Natural killer cell (primary cell): ENCODE measurements around the gene OXCT2. TPM values are rescaled to one million over a fixed set of nuclear protein-coding genes. Genes with fewer than 3 reads are reported as not detected.
"Not testable (repeated sequence)": the region's sequence is repeated elsewhere in the genome, so short reads cannot be mapped to it uniquely, and the experiment has no call there.

Experiments used
- ATAC-seq, 3 donors: fragments of 150-1000 bp in 2 of 3; fragments of 200-7000 bp in 1 of 3; cut with Tn5 transposase; 1 replicate in 1 of 3; 2 replicates in 2 of 3; pipeline ENCODE4 v1.10.0; 2021; ENCODE audit warnings: mild to moderate bottlenecking in 2 of 3, moderate library complexity in 2 of 3
- DNase-seq, 2 donors: peaks; one replicate each; pipeline versions ENCODE4 v3.0.0 to v3.0.0-alpha.2; 2013 to 2021; ENCODE audit warnings: mixed read lengths in 1 of 2
- H3K27ac ChIP-seq: one replicate; pipeline ENCODE4 v1.5.1; 2013; ENCODE audit warnings: mild to moderate bottlenecking, low read length
- H3K27me3 ChIP-seq: one replicate; pipeline ENCODE4 v1.6.1; 2013; ENCODE audit warnings: low read length; ENCODE audit not compliant: control insufficient read depth, insufficient read depth
- H3K36me3 ChIP-seq: one replicate; pipeline ENCODE4 v1.6.1; 2013; ENCODE audit warnings: low read length; ENCODE audit not compliant: control insufficient read depth, insufficient read depth
- H3K4me1 ChIP-seq: one replicate; pipeline ENCODE4 v1.6.1; 2013; ENCODE audit warnings: low read length; ENCODE audit not compliant: control insufficient read depth, insufficient read depth
- H3K4me3 ChIP-seq: one replicate; pipeline ENCODE4 v1.5.1; 2013; ENCODE audit warnings: low read length
- H3K9me3 ChIP-seq: one replicate; pipeline ENCODE4 v1.6.1; 2013; ENCODE audit warnings: low read length; ENCODE audit not compliant: control insufficient read depth, insufficient read depth
- H3K27ac Mint-ChIP-seq, 2 donors: one replicate each; pipeline ENCODE4 v1.8.0; 2022; ENCODE audit warnings: mild to moderate bottlenecking in 2 of 2, mixed read lengths in 2 of 2, moderate library complexity in 1 of 2
- H3K27me3 Mint-ChIP-seq, 2 donors: one replicate each; pipeline ENCODE4 v1.8.0; 2022; ENCODE audit warnings: low read depth in 2 of 2, mixed read lengths in 2 of 2
- H3K36me3 Mint-ChIP-seq: one replicate; pipeline ENCODE4 v1.8.0; 2022; ENCODE audit warnings: mixed read lengths
- H3K4me1 Mint-ChIP-seq, 2 donors: one replicate each; pipeline ENCODE4 v1.8.0; 2022; ENCODE audit warnings: mixed read lengths in 2 of 2
- H3K4me3 Mint-ChIP-seq: one replicate; pipeline ENCODE4 v1.8.0; 2022; ENCODE audit warnings: mild to moderate bottlenecking, moderate library complexity, mixed read lengths
- H3K9me3 Mint-ChIP-seq, 2 donors: one replicate each; pipeline ENCODE4 v1.8.0; 2022; ENCODE audit warnings: mixed read lengths in 2 of 2
- CTCF ChIP-seq: fragments of 200-600 bp; IDR thresholded peaks from one replicate; pipeline ENCODE4 v1.8.0; 2022; ENCODE audit warnings: antibody characterized with exemption
- WGBS: methylation state at CpG from one replicate; pipeline ENCODE4 v1.1.7; 2013; ENCODE audit warnings: missing lambda C conversion rate; ENCODE audit not compliant: insufficient coverage; 5-methylcytosine and 5-hydroxymethylcytosine counted together
- intact Hi-C: fragments of 100-400 bp; cut with micrococcal nuclease; formaldehyde crosslinking; loops from one replicate; pipeline ENCODE4 v1.14.2; 2022
- total RNA-seq, 4 donors: library from RNA; stranded (reverse); fragments of 120-200 nt in 1 of 4; gene quantifications; one replicate each; pipeline versions ENCODE4 v1.2.3 to v1.2.4, GENCODE V29; 2013 to 2022

Gene OXCT2
- total RNA-seq, 3 donors from 2014 or later (not counting 1 experiment from before 2014, with no cell fraction given) = 0.42 to 2.2 (median 1.9) TPM

- Mint-ChIP-seq H3K36me3 (no peaks in the 10 kb centered on the region), H3K4me1 (peaks cover 9 to 10% of the 10 kb centered on the region in 2 donors), H3K27ac (peak overlapping the region; percentile 89 to 93), H3K4me3 (peak overlapping the region; percentile 83), H3K27me3 (no peaks in the 10 kb centered on the region), H3K9me3 (no peaks in the 10 kb centered on the region)
- Histone ChIP-seq H3K27me3 (no peaks in the 10 kb centered on the region), H3K9me3 (no peaks in the 10 kb centered on the region), H3K4me1 (peaks cover 10% of the 10 kb centered on the region), H3K36me3 (no peaks in the 10 kb centered on the region), H3K4me3 (peak overlapping the region; percentile 24), H3K27ac (peak overlapping the region; percentile 81)
- peak; percentile 94 for TF ChIP-seq CTCF
- peak; percentile 73 to 87 (median 74) for ATAC-seq
- peak; percentile 75 to 77 for DNase-seq
- 2% methylated on average over 7 of the region's 8 CpGs for WGBS
- intact Hi-C loops = loop anchor here (1.0 kb wide), 2 partner anchors 98 to 194 kb away; no protein-coding TSS in a partner anchor
These were observed 28.8 kb upstream of the OXCT2 start for GRCh38 chr1:39799770-39800470.

DNA sequence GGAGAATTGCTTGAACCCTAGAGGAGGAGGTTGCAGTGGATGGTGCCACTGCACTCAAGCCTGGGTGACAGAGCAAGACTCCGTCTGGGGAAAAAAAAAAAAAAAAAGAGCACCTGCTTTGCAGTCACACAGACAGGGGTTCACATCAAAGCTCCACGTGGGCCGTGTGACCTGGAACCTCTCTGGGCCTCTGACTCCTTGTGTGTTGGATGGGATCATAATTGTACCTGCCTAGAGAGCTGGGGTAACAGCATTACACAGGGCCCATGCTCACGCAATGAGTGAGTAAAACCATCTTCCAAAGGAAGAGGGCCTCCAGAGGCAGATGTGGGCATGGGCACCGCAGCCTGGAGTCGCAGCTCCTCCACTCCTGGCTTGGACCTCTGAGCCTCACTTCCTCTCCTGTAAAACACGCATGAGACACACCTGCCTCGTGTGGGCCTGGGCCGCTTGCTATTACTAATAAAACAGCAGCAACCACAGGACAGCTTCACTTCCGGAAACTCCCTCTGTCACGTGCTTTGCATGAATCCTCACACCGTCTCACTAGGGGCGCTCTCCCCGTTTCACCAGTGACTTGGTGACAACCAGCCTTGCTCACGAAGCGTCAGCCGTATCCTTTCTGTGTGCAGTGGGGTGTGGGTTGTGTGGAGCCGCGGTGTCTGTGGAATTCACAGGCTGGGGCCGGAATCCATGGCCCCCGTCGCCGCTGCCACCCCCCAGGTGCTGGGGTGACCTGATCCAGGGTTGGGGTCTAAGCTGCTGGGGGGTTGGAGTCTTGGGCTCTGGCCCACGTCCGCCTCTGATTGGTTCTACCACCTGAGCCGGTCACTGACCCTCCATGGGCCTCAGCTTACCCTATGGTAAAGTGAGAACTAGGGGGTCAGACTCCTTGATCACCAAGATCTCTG, 28.0 kb upstream of the OXCT2 start:
- Mint-ChIP-seq H3K4me1 (peaks cover 9 to 10% of the 10 kb centered on the region in 2 donors), H3K4me3 (peak overlapping the region; percentile 83), H3K27ac (peak overlapping the region; percentile 89 to 93)
- not testable (repeated sequence) for H3K27me3 Mint-ChIP-seq, H3K9me3 ChIP-seq, H3K9me3 Mint-ChIP-seq, H3K36me3 Mint-ChIP-seq, H3K27me3 ChIP-seq, H3K36me3 ChIP-seq
- peak overlapping the region; percentile 24 for H3K4me3 ChIP-seq
- WGBS = 35% methylated on average over 17 of the region's 26 CpGs
- H3K27ac ChIP-seq = peak overlapping the region; percentile 81
- DNase-seq (peak; percentile 82 to 95), ATAC-seq (peak; percentile 94 to 98 (median 97))
- intact Hi-C loops = loop anchor here (1.0 kb wide), 2 partner anchors 97 to 193 kb away; no protein-coding TSS in a partner anchor
- H3K4me1 ChIP-seq = peaks cover 10% of the 10 kb centered on the region

DNA sequence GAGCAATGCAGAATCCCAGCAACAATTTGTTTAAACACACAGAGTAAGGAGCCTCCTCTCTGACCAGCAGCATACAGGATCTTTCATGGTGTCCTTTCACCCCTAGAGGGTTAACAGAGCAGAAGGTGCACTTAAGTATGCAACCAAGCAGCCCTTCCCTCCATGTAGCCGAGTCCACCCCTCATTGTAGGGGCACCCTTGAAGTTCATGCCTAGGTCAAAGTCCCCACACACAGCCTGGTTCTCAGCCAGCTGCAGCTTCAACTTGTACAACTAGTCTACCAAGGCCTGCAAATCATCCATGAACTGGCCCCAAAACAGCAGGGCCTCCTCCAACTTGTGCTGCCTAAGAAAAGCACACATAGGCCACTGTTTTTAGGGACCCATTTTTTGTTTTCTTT, 24.5 kb upstream of the OXCT2 start:
- whole genome bisulfite sequencing = 65% methylated on average over 1 of the region's 1 CpG
- Histone ChIP-seq H3K4me3 (no peak overlapping the region), H3K36me3 (no peaks in the 10 kb centered on the region), H3K9me3 (no peaks in the 10 kb centered on the region), H3K4me1 (peaks cover 10% of the 10 kb centered on the region), H3K27ac (no peak overlapping the region), H3K27me3 (no peaks in the 10 kb centered on the region)
- no peak for TF ChIP-seq CTCF
- Mint-ChIP-seq H3K4me3 (no peak overlapping the region), H3K4me1 (peaks cover 9 to 10% of the 10 kb centered on the region in 2 donors), H3K9me3 (no peaks in the 10 kb centered on the region), H3K36me3 (no peaks in the 10 kb centered on the region), H3K27me3 (no peaks in the 10 kb centered on the region), H3K27ac (no peak overlapping the region)
- intact Hi-C loops = no loop called here
- DNase-seq (no peak), ATAC-seq (no peak)

DNA sequence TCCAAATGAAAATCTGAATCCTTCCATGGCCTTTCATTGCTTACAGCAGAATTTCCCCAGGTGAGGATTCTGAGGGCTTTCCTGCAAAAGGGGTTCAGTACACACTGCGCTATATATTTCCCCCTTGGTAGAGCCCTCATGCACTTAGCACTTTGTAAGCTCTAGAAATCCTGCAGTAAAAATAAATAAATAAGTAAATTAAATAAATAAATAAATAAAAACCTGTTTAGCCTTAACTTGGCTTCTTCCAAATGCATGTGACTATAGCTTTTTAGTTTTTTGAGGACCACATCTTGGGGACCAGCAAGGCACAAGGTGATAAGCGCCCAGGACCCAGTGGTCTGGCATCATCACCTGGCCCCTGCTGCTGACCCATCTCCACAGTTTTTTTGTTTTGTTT, 20.7 kb upstream of the OXCT2 start:
- no peak overlapping the region for H3K27ac Mint-ChIP-seq
- Histone ChIP-seq H3K27me3 (no peaks in the 10 kb centered on the region), H3K36me3 (no peaks in the 10 kb centered on the region), H3K4me1 (peaks cover 14% of the 10 kb centered on the region), H3K4me3 (no peak overlapping the region), H3K9me3 (no peaks in the 10 kb centered on the region), H3K27ac (no peak overlapping the region)
- WGBS = 69% methylated on average over 2 of the region's 2 CpGs
- no peaks in the 10 kb centered on the region for H3K27me3 Mint-ChIP-seq
- no peak for TF ChIP-seq CTCF
- H3K36me3 Mint-ChIP-seq = no peaks in the 10 kb centered on the region
- ATAC-seq (no peak), DNase-seq (no peak)
- intact Hi-C loops = no loop called here
- H3K4me1 Mint-ChIP-seq = peaks cover 5 to 13% of the 10 kb centered on the region in 2 donors
- H3K4me3 Mint-ChIP-seq = peak overlapping the region; percentile 28
- H3K9me3 Mint-ChIP-seq = no peaks in the 10 kb centered on the region
